IPS-20b (cell line): ENCODE measurements around the gene RANBP3.

Source experiments
- H3K27ac ChIP-seq: one replicate; pipeline ENCODE4 v1.5.1; 2013; ENCODE audit warnings: low read length
- H3K27me3 ChIP-seq: 2 replicates; pipeline ENCODE4 v1.6.1; 2013; ENCODE audit warnings: mild to moderate bottlenecking, low read length, inconsistent platforms; ENCODE audit not compliant: insufficient read depth
- H3K36me3 ChIP-seq: 2 replicates; pipeline ENCODE4 v1.6.1; 2013; ENCODE audit warnings: low read depth, mild to moderate bottlenecking, inconsistent platforms, low read length, moderate library complexity; ENCODE audit not compliant: insufficient read depth
- H3K4me1 ChIP-seq: 2 replicates; pipeline ENCODE4 v1.6.1; 2013; ENCODE audit warnings: mild to moderate bottlenecking, control low read depth, inconsistent platforms, low read length, moderate library complexity; ENCODE audit not compliant: insufficient read depth
- H3K4me3 ChIP-seq: 2 replicates; pipeline ENCODE4 v1.5.1; 2013; ENCODE audit warnings: mild to moderate bottlenecking, low read length, inconsistent platforms
- H3K9ac ChIP-seq: 2 replicates; pipeline ENCODE4 v1.6.1; 2013; ENCODE audit warnings: low read depth, mild to moderate bottlenecking, inconsistent platforms, low read length, moderate library complexity
- H3K9me3 ChIP-seq: 2 replicates; pipeline ENCODE4 v1.6.1; 2013; ENCODE audit warnings: mild to moderate bottlenecking, low read depth, low read length, inconsistent platforms; ENCODE audit not compliant: insufficient read depth

Gene RANBP3

DNA sequence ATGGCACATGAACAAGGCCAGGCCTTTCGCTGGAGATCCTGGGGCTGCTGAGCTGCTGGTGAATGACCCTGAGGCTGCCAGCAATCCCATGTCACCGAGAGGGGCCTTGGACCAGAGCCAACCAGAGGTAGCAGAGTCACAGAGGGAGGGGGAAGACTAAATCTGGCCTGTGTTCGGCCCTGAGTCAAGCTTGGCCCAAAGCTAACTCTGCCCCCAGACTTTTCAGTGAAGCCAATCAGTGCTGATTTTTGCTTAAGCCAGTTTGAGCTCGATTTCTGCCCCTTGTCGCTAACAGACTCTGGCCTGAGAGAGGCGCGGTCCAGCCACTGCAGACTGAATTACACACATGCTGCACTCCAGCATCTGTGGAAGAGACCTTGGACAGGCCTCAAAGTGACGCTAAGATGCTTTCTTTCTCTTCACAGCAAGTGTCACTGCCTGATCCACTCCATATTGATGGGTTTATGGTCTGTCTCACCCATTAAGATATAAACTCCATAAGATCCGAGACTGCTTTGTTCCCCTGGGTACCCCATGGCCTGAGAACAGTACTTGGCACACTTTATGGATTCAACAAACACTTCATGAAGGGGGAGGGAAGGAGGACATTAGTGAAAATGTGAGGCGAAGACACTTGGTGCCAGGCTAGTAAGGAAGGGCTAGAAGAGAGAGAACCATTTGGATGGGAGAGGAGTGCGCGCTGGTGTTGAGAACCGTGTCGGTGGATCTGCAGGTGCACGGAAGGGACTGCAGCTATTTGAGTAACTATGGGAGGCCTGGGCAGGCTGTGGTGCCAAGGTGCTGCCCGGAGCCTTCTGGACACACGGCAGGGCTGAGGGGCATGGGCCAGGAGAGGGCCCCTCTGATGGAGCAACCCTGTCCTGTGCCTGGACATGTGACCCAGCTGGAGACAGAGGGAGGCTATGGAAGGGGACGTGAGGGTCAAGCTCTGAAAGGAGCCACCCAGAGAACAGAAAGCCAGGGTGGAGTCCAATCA, 17.6 kb downstream of the RANBP3 start:
- Histone ChIP-seq H3K27ac (no peak overlapping the region), H3K9me3 (no peaks in the 10 kb centered on the region), H3K9ac (no peak overlapping the region; the same call in 1 of the 2 replicates), H3K36me3 (no peaks in the 10 kb centered on the region; the same call in 1 of the 2 replicates), H3K27me3 (no peaks in the 10 kb centered on the region), H3K4me3 (no peak overlapping the region), H3K4me1 (peaks cover 23% of the 10 kb centered on the region)

DNA sequence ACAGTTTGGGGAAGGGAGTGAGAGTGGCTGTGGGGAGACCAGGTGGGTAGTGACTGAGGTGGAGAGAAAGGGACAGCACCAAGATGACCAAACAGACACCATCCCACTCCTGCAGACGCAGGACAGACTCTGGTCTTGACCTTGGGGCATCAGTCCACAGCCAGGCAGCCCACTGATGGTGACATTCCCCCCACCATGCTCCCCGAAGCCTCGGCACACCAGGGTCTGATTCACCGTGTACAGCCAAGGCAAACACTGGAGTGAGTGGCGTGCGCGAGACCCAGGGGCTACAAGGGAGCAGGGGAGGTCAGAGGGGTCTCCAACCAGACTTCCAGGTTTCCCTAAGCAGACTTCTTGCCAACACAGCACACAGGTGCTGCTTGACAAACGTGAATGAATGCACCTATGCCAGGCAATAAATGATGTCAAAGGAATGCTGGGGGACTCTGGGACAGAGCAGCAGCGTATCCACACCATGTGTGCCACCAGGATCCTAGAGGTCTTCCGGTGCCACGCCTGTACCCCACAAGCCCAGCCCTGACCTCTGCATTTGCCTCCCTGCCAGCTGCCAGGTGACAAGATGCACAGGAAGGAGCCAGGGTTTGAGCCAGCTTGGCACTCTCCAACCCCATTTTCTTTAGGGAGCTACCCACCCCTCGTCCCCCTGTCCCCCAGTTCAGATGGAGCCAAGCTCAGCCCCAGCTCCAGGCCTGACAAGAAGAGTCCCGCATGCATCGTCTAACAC, 18.5 kb downstream of the RANBP3 start:
- H3K4me3 ChIP-seq = no peak overlapping the region
- H3K9ac ChIP-seq = no peak overlapping the region
- no peaks in the 10 kb centered on the region for H3K9me3 ChIP-seq
- no peak overlapping the region for H3K27ac ChIP-seq
- peaks cover 27% of the 10 kb centered on the region for H3K4me1 ChIP-seq
- no peaks in the 10 kb centered on the region for H3K36me3 ChIP-seq
- H3K27me3 ChIP-seq = no peaks in the 10 kb centered on the region

DNA sequence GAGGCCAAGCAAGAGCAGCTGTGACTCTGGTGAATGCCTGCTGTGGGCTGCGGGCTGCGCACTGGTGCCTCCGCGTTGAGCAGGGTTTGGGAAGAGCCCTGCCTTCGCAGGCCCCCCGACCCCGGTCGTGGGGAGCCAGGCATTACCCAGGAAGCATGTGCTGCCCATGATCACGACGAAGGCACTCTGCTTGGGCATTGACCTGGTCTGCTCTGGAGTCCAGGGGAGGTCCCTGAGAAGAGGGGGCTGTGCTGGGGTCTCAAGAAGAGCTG, 19.2 kb downstream of the RANBP3 start:
- H3K9ac ChIP-seq = no peak overlapping the region
- no peak overlapping the region for H3K27ac ChIP-seq
- H3K4me3 ChIP-seq = no peak overlapping the region
- H3K36me3 ChIP-seq = no peaks in the 10 kb centered on the region
- H3K4me1 ChIP-seq = peaks cover 33% of the 10 kb centered on the region
- no peaks in the 10 kb centered on the region for H3K27me3 ChIP-seq
- no peaks in the 10 kb centered on the region for H3K9me3 ChIP-seq

DNA sequence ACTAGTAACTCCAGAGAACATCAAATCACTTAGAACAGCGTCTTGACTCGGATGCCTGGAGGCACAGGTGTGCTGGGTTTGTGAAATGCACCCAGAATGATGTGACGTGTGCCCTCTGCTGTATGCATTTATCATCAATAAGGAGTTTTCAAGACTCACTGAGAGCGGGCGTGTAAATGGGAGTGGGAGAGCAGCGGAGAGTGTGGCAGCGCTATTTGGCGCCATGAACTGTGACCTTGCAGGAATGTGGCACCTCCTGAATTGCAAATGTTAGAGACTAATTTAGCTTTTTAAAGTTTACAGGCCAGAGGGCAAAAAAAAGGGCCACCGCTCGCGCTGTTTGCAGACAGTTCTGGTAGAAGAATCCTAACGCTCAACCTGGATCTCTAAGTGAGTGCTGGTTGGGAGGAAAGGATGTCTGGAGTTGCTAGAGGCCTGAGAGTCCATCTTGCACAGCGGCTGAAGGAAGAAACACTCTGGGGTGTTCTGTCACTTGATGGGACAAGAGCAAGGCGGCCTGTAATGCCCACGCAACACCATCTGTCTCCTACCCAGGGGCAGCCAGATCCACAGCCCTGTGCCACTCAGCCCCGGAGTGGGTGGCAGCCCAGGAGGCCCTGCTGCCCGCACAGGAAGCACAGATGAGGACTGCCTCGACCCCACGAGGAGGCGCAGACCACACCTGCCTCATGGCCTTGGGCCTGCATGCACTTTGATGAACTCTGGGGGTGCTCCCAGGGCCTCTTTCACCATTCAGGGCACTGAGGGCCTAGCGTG, 19.7 kb downstream of the RANBP3 start:
- Histone ChIP-seq H3K36me3 (no peaks in the 10 kb centered on the region), H3K27me3 (no peaks in the 10 kb centered on the region), H3K27ac (no peak overlapping the region), H3K9me3 (no peaks in the 10 kb centered on the region), H3K4me1 (peaks cover 38% of the 10 kb centered on the region), H3K4me3 (no peak overlapping the region), H3K9ac (no peak overlapping the region)

DNA sequence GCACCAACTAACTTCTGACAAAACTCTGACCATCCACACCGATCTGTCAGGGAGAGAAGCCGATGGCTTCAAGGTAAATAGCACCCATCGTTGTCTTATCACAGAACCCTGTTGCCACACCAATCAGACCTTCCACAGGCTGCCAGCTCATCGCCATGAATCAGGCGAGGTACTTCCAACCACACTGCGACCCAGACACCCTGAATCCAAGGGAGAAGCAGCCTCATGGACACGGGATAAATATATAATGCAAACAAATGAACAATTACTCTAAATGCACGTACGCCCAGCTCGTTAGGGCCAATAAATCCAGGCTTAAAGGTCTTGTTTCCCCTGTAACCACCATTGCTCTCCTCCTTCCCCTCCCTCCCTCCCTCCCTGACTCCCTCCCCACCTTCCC, 20.8 kb downstream of the RANBP3 start:
- no peaks in the 10 kb centered on the region for H3K27me3 ChIP-seq
- no peaks in the 10 kb centered on the region for H3K36me3 ChIP-seq
- H3K4me3 ChIP-seq = no peak overlapping the region
- H3K9me3 ChIP-seq = no peaks in the 10 kb centered on the region
- no peak overlapping the region for H3K9ac ChIP-seq
- H3K27ac ChIP-seq = no peak overlapping the region
- H3K4me1 ChIP-seq = peaks cover 47% of the 10 kb centered on the region

DNA sequence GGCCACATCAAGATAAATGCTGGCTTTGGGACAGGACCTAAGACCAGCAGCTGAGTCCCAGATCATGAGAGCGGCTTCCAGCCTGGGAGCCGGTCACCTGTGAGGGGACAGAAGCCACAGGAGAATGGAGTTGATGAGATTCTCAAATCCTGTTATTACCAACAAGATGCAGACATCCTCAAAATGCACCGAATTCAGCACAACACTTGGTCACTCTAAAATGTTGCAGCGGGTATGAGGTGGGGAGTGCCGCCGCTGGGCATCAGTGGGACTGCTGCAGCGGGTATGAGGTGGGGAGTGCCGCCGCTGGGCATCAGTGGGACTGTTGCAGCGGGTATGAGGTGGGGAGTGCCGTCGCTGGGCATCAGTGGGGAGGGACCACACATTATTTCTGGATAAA, 21.2 kb downstream of the RANBP3 start:
- peaks cover 48% of the 10 kb centered on the region for H3K4me1 ChIP-seq
- H3K36me3 ChIP-seq = no peaks in the 10 kb centered on the region
- H3K27me3 ChIP-seq = no peaks in the 10 kb centered on the region
- H3K27ac ChIP-seq = no peak overlapping the region
- H3K4me3 ChIP-seq = no peak overlapping the region
- no peaks in the 10 kb centered on the region for H3K9me3 ChIP-seq
- H3K9ac ChIP-seq = no peak overlapping the region

DNA sequence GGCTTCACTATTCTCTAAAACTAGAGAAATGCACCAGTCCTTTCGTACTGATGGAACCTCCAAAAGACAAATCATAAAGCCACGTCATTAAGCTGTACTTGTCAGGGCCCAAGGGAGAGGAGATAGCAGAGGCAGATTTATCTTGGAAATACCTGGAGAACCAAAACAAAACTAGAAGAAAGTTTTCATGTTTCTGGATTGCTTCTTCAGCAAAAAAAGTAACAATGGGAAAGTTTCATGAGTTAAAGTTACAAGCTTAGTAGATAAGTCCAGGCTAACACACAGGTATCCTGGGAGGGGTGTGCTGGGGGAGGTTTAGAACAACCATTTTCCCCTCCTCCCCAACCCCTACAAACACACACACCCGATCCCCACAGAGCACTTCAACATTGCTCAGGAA, 21.6 kb downstream of the RANBP3 start:
- Histone ChIP-seq H3K4me1 (peaks cover 52% of the 10 kb centered on the region), H3K4me3 (no peak overlapping the region), H3K36me3 (no peaks in the 10 kb centered on the region), H3K9ac (no peak overlapping the region), H3K27me3 (no peaks in the 10 kb centered on the region), H3K27ac (no peak overlapping the region), H3K9me3 (no peaks in the 10 kb centered on the region)

DNA sequence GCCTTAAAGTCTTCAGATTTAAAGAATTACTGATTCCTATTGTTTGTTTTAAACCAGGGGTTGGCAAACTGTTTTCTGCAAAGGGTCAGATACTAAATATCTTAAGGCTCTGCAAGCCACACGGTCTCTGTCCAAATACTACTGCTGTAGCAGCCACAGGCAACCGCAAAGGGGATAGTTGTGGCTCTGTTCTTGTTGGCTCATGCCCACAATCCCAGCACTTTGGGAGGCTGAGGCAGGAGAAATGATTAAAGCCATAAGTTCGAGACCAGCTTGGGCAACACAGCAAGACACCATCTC, 22.4 kb downstream of the RANBP3 start:
- Histone ChIP-seq H3K9me3 (no peaks in the 10 kb centered on the region), H3K4me1 (peaks cover 59% of the 10 kb centered on the region), H3K4me3 (no peak overlapping the region), H3K36me3 (no peaks in the 10 kb centered on the region), H3K27me3 (no peaks in the 10 kb centered on the region), H3K9ac (no peak overlapping the region), H3K27ac (no peak overlapping the region)

DNA sequence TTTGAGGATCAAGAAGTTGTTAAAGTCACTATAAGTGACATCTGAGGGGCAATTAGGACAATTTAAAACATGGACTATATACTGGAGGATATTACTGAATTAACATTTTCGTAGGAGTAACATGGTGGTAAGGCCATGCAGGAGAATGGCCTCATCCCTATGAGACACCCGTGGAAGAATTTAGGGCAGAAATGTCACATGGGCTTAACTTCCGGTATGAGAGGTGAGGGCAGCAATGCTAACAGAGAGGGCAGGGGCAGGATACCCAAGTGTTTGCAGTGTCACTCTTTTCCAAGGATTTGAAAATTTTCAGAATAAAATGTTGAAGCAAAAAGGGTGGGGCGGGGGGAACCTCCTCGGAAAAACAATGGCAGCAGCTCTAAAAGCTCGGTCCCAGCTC, 23.6 kb downstream of the RANBP3 start:
- 0 out of 2 replicates have a peak, but pooled peaks cover 5% of the 10 kb centered on the region for H3K36me3 ChIP-seq
- H3K27me3 ChIP-seq = no peaks in the 10 kb centered on the region
- no peak overlapping the region for H3K27ac ChIP-seq
- peaks cover 69% of the 10 kb centered on the region for H3K4me1 ChIP-seq
- no peak overlapping the region for H3K9ac ChIP-seq
- no peaks in the 10 kb centered on the region for H3K9me3 ChIP-seq
- no peak overlapping the region for H3K4me3 ChIP-seq

DNA sequence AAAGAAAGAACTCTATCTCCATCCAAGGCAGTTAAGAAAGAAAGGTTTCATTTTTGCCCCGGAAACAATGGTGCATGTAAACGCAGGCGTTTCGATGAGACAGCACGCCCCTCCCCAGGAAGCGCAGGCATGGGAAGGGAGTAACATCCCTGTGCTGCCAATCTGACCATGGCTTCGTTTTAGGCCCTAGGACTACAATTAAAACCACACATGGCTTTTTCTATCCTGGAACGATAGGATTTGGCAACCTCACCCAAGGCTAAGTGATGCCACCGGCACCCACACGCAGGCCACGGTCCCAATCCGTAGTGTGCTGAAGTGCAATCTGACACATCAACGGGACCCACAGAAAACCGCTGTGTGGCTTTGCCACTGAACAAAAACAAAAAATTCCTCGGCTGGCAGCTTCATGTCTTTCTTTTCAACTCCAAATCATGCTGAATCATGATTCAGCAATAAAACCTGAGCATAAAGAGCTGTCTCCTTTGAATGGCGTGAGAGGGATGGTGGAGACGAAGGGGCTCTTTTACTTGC, 24.2 kb downstream of the RANBP3 start:
- H3K4me1 ChIP-seq = peaks cover 74% of the 10 kb centered on the region
- peak overlapping the region; percentile 43 for H3K27ac ChIP-seq
- no peaks in the 10 kb centered on the region for H3K9me3 ChIP-seq
- 0 out of 2 replicates have a peak, but pooled peaks cover 5% of the 10 kb centered on the region for H3K36me3 ChIP-seq
- peak overlapping the region; percentile 40; the same call in 1 of the 2 replicates for H3K9ac ChIP-seq
- no peaks in the 10 kb centered on the region for H3K27me3 ChIP-seq
- peak overlapping the region; percentile 5; the same call in 1 of the 2 replicates for H3K4me3 ChIP-seq

DNA sequence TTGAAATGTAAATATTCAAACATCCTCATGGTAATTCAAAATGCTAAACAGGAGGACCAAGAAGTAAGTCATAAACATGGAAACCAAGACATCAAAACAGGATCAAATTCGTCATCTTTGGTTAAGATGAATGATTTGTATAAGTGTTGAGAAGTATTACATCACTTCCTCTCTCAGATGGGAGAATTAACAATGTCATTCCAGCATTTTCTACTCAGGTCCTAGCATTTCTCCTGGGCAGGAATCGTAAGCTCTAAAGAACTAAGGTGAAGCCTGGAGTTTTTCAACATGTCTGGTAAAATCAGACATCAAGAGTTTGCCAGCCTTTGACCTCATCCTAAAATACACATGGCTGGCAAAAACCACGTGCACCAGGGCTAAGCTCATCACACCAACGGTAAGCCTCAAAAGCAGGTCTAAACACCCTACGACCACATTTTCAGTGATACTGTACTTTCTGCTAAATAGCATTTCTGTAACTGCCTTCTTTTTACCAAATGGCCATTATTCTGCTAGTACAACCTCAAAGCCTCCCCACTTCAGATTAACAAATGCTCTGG, 24.8 kb downstream of the RANBP3 start:
- Histone ChIP-seq H3K27ac (peak overlapping the region; percentile 43), H3K36me3 (0 out of 2 replicates have a peak, but pooled peaks cover 5% of the 10 kb centered on the region), H3K9ac (peak overlapping the region; percentile 40; the same call in 1 of the 2 replicates), H3K9me3 (no peaks in the 10 kb centered on the region), H3K4me1 (peaks cover 70% of the 10 kb centered on the region), H3K4me3 (peak overlapping the region; percentile 5; the same call in 1 of the 2 replicates), H3K27me3 (no peaks in the 10 kb centered on the region)
